ENCODE measurements around the gene PARD3B.

GRCh38 chr2:205662206-205662965 lies 1117.1 kb downstream of the PARD3B start:
- TF ChIP-seq POLR2A (IDR thresholded peaks at IDR 0.05; ENCODE audit: low read length) (no peak), GATA1 (IDR thresholded peaks at IDR 0.05; ENCODE audit: low read depth, low read length) (no peak)

All from erythroblast (primary cell).